Thymus (tissue), 11 donors: ENCODE data around the gene C12orf43. TPM values are rescaled to one million over a fixed set of nuclear protein-coding genes. Genes with fewer than 3 reads are reported as not detected.

Source experiments
- DNase-seq, 9 donors: peaks; one replicate each; pipeline ENCODE4 v3.0.0-alpha.2; 2013; ENCODE audit warnings: low spot score in 9 of 9, low read depth in 6 of 9, missing footprints in 1 of 9
- H3K27ac ChIP-seq, 2 donors: one replicate each; pipeline ENCODE4 v1.5.1; 2013; ENCODE audit warnings: control low read depth in 1 of 2, low read depth in 1 of 2, low read length in 1 of 2, mild to moderate bottlenecking in 1 of 2, moderate library complexity in 1 of 2
- H3K27me3 ChIP-seq, 2 donors: one replicate each; pipeline ENCODE4 v1.5.1; 2013; ENCODE audit warnings: low read length in 1 of 2; ENCODE audit not compliant: control insufficient read depth in 2 of 2, insufficient read depth in 1 of 2
- H3K36me3 ChIP-seq, 2 donors: one replicate each; pipeline ENCODE4 v1.5.1; 2013; ENCODE audit warnings: low read length in 1 of 2, mild to moderate bottlenecking in 1 of 2, moderate library complexity in 1 of 2; ENCODE audit not compliant: control insufficient read depth in 2 of 2, insufficient read depth in 2 of 2
- H3K4me1 ChIP-seq, 2 donors: one replicate each; pipeline ENCODE4 v1.5.1; 2013; ENCODE audit warnings: low read length in 2 of 2; ENCODE audit not compliant: control insufficient read depth in 2 of 2, insufficient read depth in 2 of 2
- H3K4me3 ChIP-seq, 2 donors: one replicate each; pipeline ENCODE4 v1.5.1; 2013; ENCODE audit warnings: low read length in 2 of 2, control low read depth in 1 of 2, mild to moderate bottlenecking in 1 of 2
- H3K9me3 ChIP-seq, 2 donors: one replicate each; pipeline ENCODE4 v1.5.1; 2013; ENCODE audit warnings: low read length in 1 of 2, mild to moderate bottlenecking in 1 of 2; ENCODE audit not compliant: control insufficient read depth in 2 of 2, insufficient read depth in 1 of 2
- WGBS: extraction: QIAGEN DNeasy Blood & Tissue Kit; methylation state at CpG from one replicate; pipeline ENCODE4 v1.1.7; 2013; 5-methylcytosine and 5-hydroxymethylcytosine counted together
- polyA plus RNA-seq: library from polyadenylated mRNA; stranded (reverse); fragments of 200-250 nt; gene quantifications from one replicate; pipeline ENCODE4 v1.2.3, GENCODE V29; 2013
- total RNA-seq: library from RNA; stranded (reverse); fragments of 120-200 nt; gene quantifications from one replicate; pipeline ENCODE4 v1.2.4, GENCODE V29; 2013
- donor health status: healthy.

The C12orf43 gene
- total and polyA plus RNA-seq, 2 donors, result 10.1 to 10.3 TPM

DNA sequence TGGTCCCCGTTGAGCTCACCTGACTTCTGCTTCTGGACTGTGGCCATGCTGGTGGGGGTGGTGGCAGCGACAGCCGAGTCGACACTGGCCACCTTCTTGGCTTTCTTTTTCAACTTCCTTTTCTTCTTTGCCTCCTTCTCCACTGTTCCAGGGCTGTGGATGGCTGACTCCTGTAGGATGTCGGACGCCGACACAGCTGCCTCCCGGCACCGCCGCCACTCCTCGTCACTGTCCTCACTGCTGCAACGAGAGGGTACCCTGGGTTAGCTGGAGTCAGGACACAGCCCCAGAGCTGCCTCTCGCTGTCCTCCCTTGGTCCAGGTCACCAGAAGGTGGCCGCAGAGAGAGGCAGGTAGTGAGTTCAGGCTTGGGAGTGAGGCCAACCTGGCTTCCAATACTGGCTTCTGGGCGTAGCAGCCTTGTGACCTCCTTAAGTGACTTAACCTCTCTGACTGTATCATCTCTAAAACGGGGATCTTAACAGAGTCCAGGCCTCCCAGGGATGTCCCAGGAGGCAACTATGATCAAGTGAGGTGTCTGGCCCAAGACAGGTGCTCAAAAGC is 12.0 kb downstream of the C12orf43 start:
- DNase-seq, result no peak
- 97% methylated on average over 16 of the region's 16 CpGs for WGBS
- peaks cover 15 to 28% of the 10 kb centered on the region in 2 donors for H3K4me1 ChIP-seq
- no peak overlapping the region for H3K27ac ChIP-seq
- H3K9me3 ChIP-seq, result no peaks in the 10 kb centered on the region
- peaks cover 35 to 50% of the 10 kb centered on the region in 2 donors for H3K36me3 ChIP-seq
- H3K4me3 ChIP-seq, result no peak overlapping the region
- no peaks in the 10 kb centered on the region for H3K27me3 ChIP-seq

GRCh38 chr12:121003650-121004049 is 12.6 kb downstream of the C12orf43 start:
- peaks cover 28 to 44% of the 10 kb centered on the region in 2 donors for H3K36me3 ChIP-seq
- no peak for DNase-seq
- no peak overlapping the region for H3K4me3 ChIP-seq
- no peak overlapping the region for H3K27ac ChIP-seq
- no peaks in the 10 kb centered on the region for H3K27me3 ChIP-seq
- WGBS, result 96% methylated on average over 4 of the region's 4 CpGs
- peaks cover 0 to 4% of the 10 kb centered on the region in 2 donors for H3K9me3 ChIP-seq
- H3K4me1 ChIP-seq, result peaks cover 15 to 28% of the 10 kb centered on the region in 2 donors

GRCh38 chr12:121001841-121002483 is 14.3 kb downstream of the C12orf43 start:
- H3K27me3 ChIP-seq, result no peaks in the 10 kb centered on the region
- DNase-seq, result no peak
- peaks cover 25 to 31% of the 10 kb centered on the region in 2 donors for H3K36me3 ChIP-seq
- H3K4me3 ChIP-seq, result no peak overlapping the region
- WGBS, result 97% methylated on average over 16 of the region's 16 CpGs
- peaks cover 0 to 4% of the 10 kb centered on the region in 2 donors for H3K9me3 ChIP-seq
- peak overlapping the region in 1 of 2 donors; percentile 18 for H3K27ac ChIP-seq
- peaks cover 15 to 28% of the 10 kb centered on the region in 2 donors for H3K4me1 ChIP-seq

DNA sequence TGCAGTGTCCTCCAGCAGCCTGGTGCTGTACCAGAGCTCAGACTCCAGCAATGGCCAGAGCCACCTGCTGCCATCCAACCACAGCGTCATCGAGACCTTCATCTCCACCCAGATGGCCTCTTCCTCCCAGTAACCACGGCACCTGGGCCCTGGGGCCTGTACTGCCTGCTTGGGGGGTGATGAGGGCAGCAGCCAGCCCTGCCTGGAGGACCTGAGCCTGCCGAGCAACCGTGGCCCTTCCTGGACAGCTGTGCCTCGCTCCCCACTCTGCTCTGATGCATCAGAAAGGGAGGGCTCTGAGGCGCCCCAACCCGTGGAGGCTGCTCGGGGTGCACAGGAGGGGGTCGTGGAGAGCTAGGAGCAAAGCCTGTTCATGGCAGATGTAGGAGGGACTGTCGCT is 15.2 kb downstream of the C12orf43 start:
- Histone ChIP-seq H3K4me1 (peaks cover 15 to 28% of the 10 kb centered on the region in 2 donors), H3K4me3 (no peak overlapping the region), H3K36me3 (peaks cover 25 to 31% of the 10 kb centered on the region in 2 donors), H3K9me3 (peaks cover 0 to 4% of the 10 kb centered on the region in 2 donors), H3K27ac (peak overlapping the region in 1 of 2 donors; percentile 47), H3K27me3 (no peaks in the 10 kb centered on the region)
- WGBS, result 11% methylated on average over 11 of the region's 11 CpGs
- DNase-seq, result peak in 2 of 9 donors; percentile 33 to 52

GRCh38 chr12:121000530-121000929 is 15.8 kb downstream of the C12orf43 start:
- H3K4me1 ChIP-seq, result peaks cover 15 to 28% of the 10 kb centered on the region in 2 donors

GRCh38 chr12:120999191-121000120 is 16.8 kb downstream of the C12orf43 start:
- H3K27me3 ChIP-seq, result no peaks in the 10 kb centered on the region
- H3K36me3 ChIP-seq, result peaks cover 20 to 23% of the 10 kb centered on the region in 2 donors
- DNase-seq, result no peak
- WGBS, result 80% methylated on average over 23 of the region's 23 CpGs
- peaks cover 0 to 4% of the 10 kb centered on the region in 2 donors for H3K9me3 ChIP-seq
- H3K27ac ChIP-seq, result no peak overlapping the region
- no peak overlapping the region for H3K4me3 ChIP-seq
- H3K4me1 ChIP-seq, result peaks cover 15 to 28% of the 10 kb centered on the region in 2 donors

More at GRCh38 chr12:121000530-121000929, 15.8 kb downstream of the C12orf43 start:
- WGBS, result 47% methylated on average over 11 of the region's 11 CpGs
- H3K36me3 ChIP-seq, result peaks cover 25 to 30% of the 10 kb centered on the region in 2 donors
- H3K27me3 ChIP-seq, result no peaks in the 10 kb centered on the region
- peaks cover 0 to 4% of the 10 kb centered on the region in 2 donors for H3K9me3 ChIP-seq
- peak overlapping the region in 1 of 2 donors; percentile 47 for H3K27ac ChIP-seq
- DNase-seq, result peak in 2 of 9 donors; percentile 13 to 48
- H3K4me3 ChIP-seq, result no peak overlapping the region

GRCh38 chr12:120998435-120998834 is 17.9 kb downstream of the C12orf43 start:
- Histone ChIP-seq H3K27me3 (no peaks in the 10 kb centered on the region), H3K9me3 (peaks cover 0 to 5% of the 10 kb centered on the region in 2 donors), H3K4me3 (no peak overlapping the region), H3K36me3 (peaks cover 10 to 13% of the 10 kb centered on the region in 2 donors), H3K27ac (no peak overlapping the region), H3K4me1 (peaks cover 15 to 28% of the 10 kb centered on the region in 2 donors)
- 96% methylated on average over 3 of the region's 3 CpGs for WGBS
- no peak for DNase-seq

- H3K27ac ChIP-seq, result no peak overlapping the region
- peaks cover 15 to 28% of the 10 kb centered on the region in 2 donors for H3K4me1 ChIP-seq
- no peaks in the 10 kb centered on the region for H3K27me3 ChIP-seq
- DNase-seq, result no peak
- 91% methylated on average over 9 of the region's 9 CpGs for WGBS
- peaks cover 7 to 11% of the 10 kb centered on the region in 2 donors for H3K36me3 ChIP-seq
- no peak overlapping the region for H3K4me3 ChIP-seq
- H3K9me3 ChIP-seq, result peaks cover 0 to 7% of the 10 kb centered on the region in 2 donors
Measured at GRCh38 chr12:120997448-120997847, 18.8 kb downstream of the C12orf43 start.
